ENCODE results near the gene GABBR2. TPM values are rescaled to one million over a fixed set of nuclear protein-coding genes. Genes with fewer than 3 reads are reported as not detected.
"Not testable (repeated sequence)": the region's sequence is repeated elsewhere in the genome, so short reads cannot be mapped to it uniquely, and the experiment has no call there.

Gene GABBR2
- total RNA-seq, 1 donor from 2014 or later: not detected

- DNase-seq (ENCODE audit: low read depth): no peak
Observed at GRCh38 chr9:98295824-98296223, 412.9 kb downstream of the GABBR2 start.

GRCh38 chr9:98291820-98292219, 416.9 kb downstream of the GABBR2 start:
- DNase-seq (ENCODE audit: low read depth): no peak

- DNase-seq (ENCODE audit: low read depth): no peak
Observed at GRCh38 chr9:98290411-98290810, 418.3 kb downstream of the GABBR2 start.

GRCh38 chr9:98289614-98290201, 419.0 kb downstream of the GABBR2 start:
- no peak for DNase-seq (ENCODE audit: low read depth)

- peak; percentile 5 for DNase-seq (ENCODE audit: low read depth)
Observed at GRCh38 chr9:98288881-98289280, 419.9 kb downstream of the GABBR2 start.

- no peak for DNase-seq (ENCODE audit: low read depth)
Observed at GRCh38 chr9:98287384-98287783, 421.4 kb downstream of the GABBR2 start.

- no peak for DNase-seq (ENCODE audit: low read depth)
Observed at GRCh38 chr9:98285446-98285845, 423.3 kb downstream of the GABBR2 start.

GRCh38 chr9:98284754-98285153, 424.0 kb downstream of the GABBR2 start:
- no peak for DNase-seq (ENCODE audit: low read depth)

- not testable (repeated sequence) for DNase-seq (ENCODE audit: low read depth)
Observed at GRCh38 chr9:98283143-98283542, 425.6 kb downstream of the GABBR2 start.

- no peak for DNase-seq (ENCODE audit: low read depth)
Observed at GRCh38 chr9:98281281-98281680, 427.5 kb downstream of the GABBR2 start.

- no peak for DNase-seq (ENCODE audit: low read depth)
Observed at GRCh38 chr9:98280574-98280973, 428.2 kb downstream of the GABBR2 start.

GRCh38 chr9:98280162-98280561, 428.6 kb downstream of the GABBR2 start:
- DNase-seq (ENCODE audit: low read depth): no peak

GRCh38 chr9:98276907-98277469, 431.7 kb downstream of the GABBR2 start:
- DNase-seq (ENCODE audit: low read depth): no peak

GRCh38 chr9:98275159-98275558, 433.6 kb downstream of the GABBR2 start:
- DNase-seq (ENCODE audit: low read depth): no peak

- no peak for DNase-seq (ENCODE audit: low read depth)
Observed at GRCh38 chr9:98272083-98272482, 436.7 kb downstream of the GABBR2 start.

- no peak for DNase-seq (ENCODE audit: low read depth)
Observed at GRCh38 chr9:98271479-98271878, 437.3 kb downstream of the GABBR2 start.

- DNase-seq (ENCODE audit: low read depth): not testable (repeated sequence)
Observed at GRCh38 chr9:98270284-98270683, 438.5 kb downstream of the GABBR2 start.

- not testable (repeated sequence) for DNase-seq (ENCODE audit: low read depth)
Observed at GRCh38 chr9:98269652-98270051, 439.1 kb downstream of the GABBR2 start.

GRCh38 chr9:98267556-98267955, 441.2 kb downstream of the GABBR2 start:
- not testable (repeated sequence) for DNase-seq (ENCODE audit: low read depth)

GRCh38 chr9:98264516-98264915, 444.2 kb downstream of the GABBR2 start:
- no peak for DNase-seq (ENCODE audit: low read depth)

- peak; percentile 70 for DNase-seq (ENCODE audit: low read depth)
Observed at GRCh38 chr9:98263482-98264357, 445.0 kb downstream of the GABBR2 start.

- no peak for DNase-seq (ENCODE audit: low read depth)
Observed at GRCh38 chr9:98263080-98263479, 445.7 kb downstream of the GABBR2 start.

GRCh38 chr9:98262056-98262455, 446.7 kb downstream of the GABBR2 start:
- DNase-seq (ENCODE audit: low read depth): no peak

Data from renal cortical epithelial cell (primary cell).